IPS-18c (cell line): ENCODE data around the gene TBL3.
"Not testable (repeated sequence)": the region's sequence is repeated elsewhere in the genome, so short reads cannot be mapped to it uniquely, and the experiment has no call there.

Experiments used
- H3K4me3 ChIP-seq: 2 replicates; pipeline ENCODE4 v1.7.0; 2013; ENCODE audit warnings: low read depth, mild to moderate bottlenecking, low read length, moderate library complexity; ENCODE audit not compliant: insufficient read depth
- H3K9me3 ChIP-seq: one replicate; pipeline ENCODE4 v1.6.1; 2013; ENCODE audit warnings: mild to moderate bottlenecking, low read length, moderate library complexity; ENCODE audit not compliant: control insufficient read depth, insufficient read depth

TBL3 gene

DNA sequence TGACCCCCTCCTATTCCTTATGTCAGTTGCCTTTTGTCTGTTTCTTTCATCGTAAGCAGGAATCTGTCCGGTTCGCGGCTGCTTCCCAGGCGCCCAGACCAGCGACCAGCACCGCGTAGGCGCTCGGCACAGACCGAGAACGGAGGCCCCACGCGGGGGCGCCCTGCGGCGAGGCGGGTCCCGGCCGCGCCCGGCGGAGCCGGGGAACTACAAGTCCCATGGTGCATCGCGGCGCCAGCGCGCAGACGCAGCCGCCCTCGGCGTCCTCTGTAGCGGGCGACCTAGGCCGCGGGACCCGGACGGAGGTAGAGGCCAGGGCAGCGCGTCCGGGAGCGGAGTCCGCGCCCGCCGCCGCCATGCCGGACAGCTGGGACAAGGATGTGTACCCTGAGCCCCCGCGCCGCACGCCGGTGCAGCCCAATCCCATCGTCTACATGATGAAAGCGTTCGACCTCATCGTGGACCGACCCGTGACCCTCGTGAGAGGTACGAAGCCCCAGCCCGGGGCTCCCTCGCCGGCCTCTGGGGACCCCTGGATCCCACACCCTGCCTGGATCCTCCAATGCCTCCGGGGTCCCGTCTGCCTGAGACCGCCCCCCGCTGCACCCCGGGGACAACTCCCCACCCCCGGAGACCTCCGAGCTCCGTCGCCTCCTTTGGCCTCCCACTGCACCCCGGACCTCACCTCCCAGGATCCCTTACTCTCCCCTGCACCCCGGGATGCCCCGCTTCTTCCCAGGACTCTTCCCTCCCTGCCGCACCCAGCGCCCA is 12.4 kb upstream of the TBL3 start, which contains the start of gene NDUFB10:
Gene NDUFB10 (plus strand): TSS at position 270 of the 771 bp plus-strand sequence. CDS start 87 bp downstream, at position 357.
- H3K4me3 ChIP-seq, result peak within 1 kb of the TSS; percentile 84
- peaks cover 2% of the 10 kb centered on the region for H3K9me3 ChIP-seq

DNA sequence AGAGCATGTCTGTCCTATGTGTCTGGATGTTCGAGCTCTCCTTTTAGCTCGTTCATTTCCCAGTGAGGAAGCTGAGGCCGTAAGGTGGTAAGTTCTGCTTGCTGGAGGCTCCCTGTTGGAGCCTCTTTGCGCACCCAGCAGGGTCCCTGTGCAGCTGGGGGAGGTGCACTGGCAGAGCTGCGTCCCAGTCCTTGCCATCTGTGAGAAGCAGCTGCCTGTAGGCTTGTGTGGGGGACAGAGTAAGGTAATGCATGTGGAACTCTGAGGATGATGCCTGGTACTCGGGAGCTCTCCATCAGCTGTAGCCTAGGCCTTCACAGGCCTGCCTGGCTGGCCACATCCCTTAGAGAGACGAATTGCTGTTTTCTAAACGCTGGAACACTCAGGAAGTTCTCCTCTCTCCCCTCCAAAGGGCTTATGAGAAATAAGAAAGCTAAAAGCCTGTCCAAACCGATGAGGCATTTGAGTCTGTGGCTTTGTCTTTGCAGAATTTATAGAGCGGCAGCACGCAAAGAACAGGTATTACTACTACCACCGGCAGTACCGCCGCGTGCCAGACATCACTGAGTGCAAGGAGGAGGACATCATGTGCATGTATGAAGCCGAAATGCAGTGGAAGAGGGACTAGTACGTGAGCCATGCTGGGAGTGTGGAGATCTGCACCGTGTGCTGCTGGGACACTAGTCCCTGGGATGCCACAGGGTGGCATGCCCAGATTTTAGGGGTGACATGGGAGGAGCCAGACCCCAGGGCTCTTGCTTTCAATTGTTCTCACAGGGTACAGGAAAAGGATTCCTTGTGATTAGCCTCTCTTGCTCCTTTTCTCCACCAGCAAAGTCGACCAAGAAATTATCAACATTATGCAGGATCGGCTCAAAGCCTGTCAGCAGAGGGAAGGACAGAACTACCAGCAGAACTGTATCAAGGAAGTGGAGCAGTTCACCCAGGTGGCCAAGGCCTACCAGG is 10.9 kb upstream of the TBL3 start:
- Histone ChIP-seq H3K4me3 (peak overlapping the region; percentile 84), H3K9me3 (peaks cover 2% of the 10 kb centered on the region)

DNA sequence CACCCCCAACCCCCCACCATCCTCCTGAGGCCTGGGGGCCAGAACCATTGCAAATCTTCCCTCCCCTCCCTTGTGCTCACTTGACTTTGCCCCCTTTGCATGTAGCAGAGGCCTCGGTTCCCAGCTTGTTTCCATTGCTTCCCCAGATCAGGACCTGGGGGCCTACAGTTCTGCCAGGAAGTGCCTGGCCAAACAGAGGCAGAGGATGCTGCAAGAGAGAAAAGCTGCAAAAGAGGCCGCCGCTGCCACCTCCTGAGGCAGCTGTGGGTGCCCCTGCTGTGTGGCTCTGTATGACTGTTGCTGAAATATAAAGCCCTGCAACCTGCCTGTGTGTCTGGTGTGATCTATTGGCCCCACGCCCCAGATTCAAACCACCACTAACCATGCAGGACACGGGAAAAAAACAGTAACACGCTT is 10.2 kb upstream of the TBL3 start:
- H3K9me3 ChIP-seq, result peaks cover 2% of the 10 kb centered on the region
- no peak overlapping the region for H3K4me3 ChIP-seq

DNA sequence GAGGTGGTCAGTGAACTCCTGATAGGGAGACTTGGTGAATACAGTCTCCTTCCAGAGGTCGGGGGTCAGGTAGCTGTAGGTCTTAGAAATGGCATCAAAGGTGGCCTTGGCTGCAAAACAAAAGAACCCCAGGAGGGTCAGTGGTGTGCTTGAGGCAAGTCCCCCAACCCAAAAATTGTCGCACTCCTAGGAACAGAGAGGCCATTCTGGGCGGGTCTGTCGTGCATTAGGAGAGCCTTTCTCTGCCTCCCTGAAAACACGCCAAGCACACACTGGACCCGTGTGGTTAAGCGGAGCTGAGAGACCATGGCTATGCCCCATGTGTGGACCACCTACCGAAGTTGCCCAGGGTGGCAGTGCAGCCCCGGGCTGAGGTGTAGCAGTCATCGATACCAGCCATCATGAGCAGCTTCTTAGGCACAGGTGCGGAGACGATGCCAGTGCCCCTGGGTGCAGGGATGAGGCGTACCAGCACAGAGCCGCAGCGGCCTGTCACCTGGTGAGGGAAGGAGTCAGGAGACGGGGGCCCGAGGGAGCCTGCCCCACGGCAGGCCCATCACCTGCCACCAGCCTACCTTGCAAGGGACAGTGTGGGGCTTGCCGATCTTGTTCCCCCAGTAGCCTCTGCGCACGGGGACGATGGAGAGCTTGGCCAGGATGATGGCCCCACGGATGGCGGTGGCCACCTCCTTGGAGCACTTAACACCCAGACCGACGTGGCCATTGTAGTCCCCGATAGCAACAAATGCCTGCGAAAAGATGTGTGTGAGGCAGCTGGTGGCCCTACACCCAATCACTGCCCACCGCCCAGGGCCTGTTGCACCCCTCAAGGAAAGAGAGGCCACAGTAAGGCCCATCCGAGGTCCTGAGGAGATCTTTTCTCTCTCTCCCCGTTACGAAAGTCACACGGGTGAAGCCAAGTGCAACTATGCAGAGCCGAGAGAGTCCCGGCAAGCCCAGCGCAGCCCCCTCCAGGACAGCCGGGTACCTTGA is 9.4 kb upstream of the TBL3 start:
- not testable (repeated sequence) for H3K9me3 ChIP-seq
- peak overlapping the region; percentile 87 for H3K4me3 ChIP-seq

- Histone ChIP-seq H3K9me3 (peaks cover 2% of the 10 kb centered on the region), H3K4me3 (peak overlapping the region; percentile 87)
Measured at GRCh38 chr16:1963806-1964505, 7.9 kb upstream of the TBL3 start.

GRCh38 chr16:1964506-1965395 is 7.1 kb upstream of the TBL3 start, which contains the start of gene RPS2:
Gene RPS2, minus strand, starts transcription at chr16:1964826. Its CDS starts 201 bp downstream, at chr16:1964625.
- peak within 1 kb of the TSS; percentile 87 for H3K4me3 ChIP-seq
- H3K9me3 ChIP-seq, result no peaks in the 10 kb centered on the region

DNA sequence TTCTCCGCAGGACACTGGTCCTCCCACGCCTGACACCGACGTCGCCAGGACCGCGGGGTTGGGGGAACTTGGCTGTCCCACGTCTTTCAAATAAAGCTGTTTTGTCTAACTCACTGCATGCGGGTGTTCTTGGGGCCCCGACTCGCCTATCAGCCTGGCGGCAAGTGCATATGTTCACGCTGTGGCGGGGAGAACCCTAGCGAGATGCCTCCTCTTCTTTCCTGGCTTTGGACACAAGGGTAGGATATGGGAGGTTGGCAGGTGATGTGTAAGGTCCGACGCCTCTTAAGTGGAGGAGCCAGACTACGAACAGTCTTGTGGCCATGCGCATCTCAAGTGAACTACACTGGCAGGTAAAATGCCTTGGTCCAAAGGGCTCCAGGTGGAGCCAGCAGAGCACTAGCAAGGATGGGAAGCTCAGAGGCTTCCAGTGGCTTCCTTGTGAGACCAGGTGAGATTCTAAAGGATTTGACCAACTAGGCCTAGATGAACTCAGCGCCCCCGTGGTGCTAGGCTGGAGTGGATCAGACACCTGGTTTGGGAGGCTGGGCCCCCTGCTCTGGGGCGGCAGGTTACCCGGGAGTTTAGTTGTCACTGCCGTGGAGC is 6.4 kb upstream of the TBL3 start:
- H3K9me3 ChIP-seq, result no peaks in the 10 kb centered on the region
- H3K4me3 ChIP-seq, result peak overlapping the region; percentile 87

DNA sequence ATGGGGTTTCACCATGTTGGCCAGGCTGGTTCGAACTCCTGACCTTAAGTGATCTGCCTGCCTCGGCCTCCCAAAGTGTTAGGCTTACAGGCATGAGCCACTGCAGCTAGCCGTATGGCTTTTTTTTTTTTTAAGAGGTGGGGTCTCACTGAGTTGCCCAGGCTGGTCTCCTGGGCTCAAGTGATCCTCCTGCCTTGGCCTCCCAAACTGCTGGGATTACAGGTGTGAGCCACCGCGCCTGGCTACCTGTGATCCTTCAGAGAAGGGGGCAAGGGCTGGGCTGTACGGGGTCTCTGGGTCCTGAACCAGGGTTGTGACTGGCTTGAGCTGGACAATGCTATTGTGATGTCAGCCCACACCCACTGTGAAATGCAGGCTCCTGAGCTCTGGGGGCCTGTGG is 5.4 kb upstream of the TBL3 start, which contains the start of gene RNF151:
Gene RNF151 (plus strand): TSS at position 397 of the 400 bp plus-strand sequence. CDS start 26 bp downstream, outside the sequence.
- peak within 1 kb of the TSS; percentile 87 for H3K4me3 ChIP-seq
- H3K9me3 ChIP-seq, result no peaks in the 10 kb centered on the region

DNA sequence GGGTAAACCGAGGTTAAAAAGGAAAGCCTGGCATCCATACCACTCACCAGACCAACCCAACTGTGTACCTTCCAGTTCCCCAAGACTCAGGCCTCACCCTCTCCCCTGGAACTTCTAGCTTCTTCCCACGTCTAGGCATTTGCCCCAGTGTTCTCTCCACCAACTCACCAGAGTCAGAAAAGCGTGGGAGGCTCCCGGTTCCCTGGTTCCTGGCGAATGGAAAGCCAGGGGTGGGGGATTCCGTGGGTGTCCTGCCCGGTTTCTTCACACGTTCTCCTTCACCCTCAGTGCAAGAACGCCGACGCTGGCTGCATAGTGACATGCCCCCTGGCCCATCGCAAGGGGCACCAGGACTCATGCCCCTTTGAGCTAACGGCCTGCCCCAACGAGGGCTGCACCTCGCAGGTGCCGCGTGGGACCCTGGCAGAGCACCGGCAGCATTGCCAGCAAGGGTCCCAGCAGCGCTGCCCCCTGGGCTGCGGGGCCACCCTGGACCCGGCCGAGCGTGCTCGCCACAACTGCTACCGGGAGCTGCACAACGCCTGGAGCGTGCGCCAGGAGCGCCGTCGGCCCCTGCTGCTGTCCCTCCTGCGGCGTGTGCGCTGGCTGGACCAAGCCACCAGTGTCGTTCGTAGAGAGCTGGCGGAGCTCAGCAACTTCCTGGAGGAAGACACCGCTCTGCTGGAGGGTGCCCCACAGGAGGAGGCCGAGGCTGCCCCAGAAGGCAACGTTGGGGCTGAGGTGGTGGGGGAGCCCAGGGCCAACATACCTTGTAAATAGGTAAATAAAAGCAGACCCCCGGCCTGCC is 3.5 kb upstream of the TBL3 start:
- Histone ChIP-seq H3K4me3 (no peak overlapping the region), H3K9me3 (no peaks in the 10 kb centered on the region)

GRCh38 chr16:1972490-1972877 is 631 bp downstream of the TBL3 start:
- H3K9me3 ChIP-seq, result no peaks in the 10 kb centered on the region
- peak overlapping the region; percentile 73 for H3K4me3 ChIP-seq

GRCh38 chr16:1973461-1974156 is 1.8 kb downstream of the TBL3 start:
- H3K4me3 ChIP-seq, result no peak overlapping the region
- no peaks in the 10 kb centered on the region for H3K9me3 ChIP-seq

- no peak overlapping the region for H3K4me3 ChIP-seq
- H3K9me3 ChIP-seq, result no peaks in the 10 kb centered on the region
Measured at GRCh38 chr16:1974157-1975070, 2.6 kb downstream of the TBL3 start.
